HCT116 (cell line): ENCODE measurements around the gene ZNF322. TPM values are rescaled to one million over a fixed set of nuclear protein-coding genes. Genes with fewer than 3 reads are reported as not detected.

Experiments
- ATAC-seq: fragments of 200-7000 bp; cut with Tn5 transposase; 2 replicates; pipeline ENCODE4 v1.9.1; 2020; ENCODE audit warnings: mild to moderate bottlenecking, moderate library complexity
- BruUV-seq: library from RNA; stranded (reverse); fragments of 400-500 nt; replicated peaks from 2 replicates; lab custom pipeline; 2021; lab: Mats Ljungman, UMichigan
- CTCF ChIA-PET: fragments of 300-600 bp; sonication (Branson Sonifier 250); formaldehyde crosslinking; loops from one replicate; lab custom pipeline; 2021; ENCODE audit warnings: antibody characterized with exemption; lab: Charles Lee
- POLR2A ChIA-PET: fragments of 300-600, 350-600 bp; sonication (Branson Sonifier 250); formaldehyde crosslinking; loops from one replicate; lab custom pipeline; 2021; ENCODE audit warnings: antibody characterized with exemption; lab: Charles Lee
- RAD21 ChIA-PET, 2 experiments: fragments of 300-600 bp; sonication (Branson Sonifier 250); formaldehyde crosslinking; loops; one replicate each; lab custom pipeline; 2023; ENCODE audit warnings: low total read pairs in 2 of 2; ENCODE audit not compliant: uncharacterized antibody in 2 of 2, unreplicated experiment in 2 of 2, low non-redundant PET in 1 of 2; lab: Charles Lee
- DNase-seq: peaks from one replicate; pipeline ENCODE4 v3.0.0-alpha.2; 2010; ENCODE audit warnings: low read depth, low spot score
- H2AFZ ChIP-seq: fragments of 200-600 bp; shearing (Covaris generic), sonication (generic); 2 replicates; pipeline ENCODE4 v1.6.1; 2017; ENCODE audit warnings: low read depth, mixed run types, mixed read lengths, antibody characterized with exemption, low read length; ENCODE audit not compliant: poor library complexity, severe bottlenecking
- H3K27ac ChIP-seq: 2 replicates; pipeline ENCODE4 v1.5.1; 2012; ENCODE audit warnings: low read depth, low read length
- H3K27me3 ChIP-seq: fragments of 200-600 bp; sonication (generic); 2 replicates; pipeline ENCODE4 v1.6.1; 2016; ENCODE audit warnings: mixed run types, low read length, mixed read lengths; ENCODE audit not compliant: insufficient read depth
- H3K36me3 ChIP-seq, 2 experiments: fragments of 200-500 bp in 1 of 2; fragments of 200-600 bp in 1 of 2; sonication (Bioruptor generic) in 1 of 2; sonication (generic) in 1 of 2; 2 replicates each; pipeline versions ENCODE4 v1.5.1 to v1.6.1; 2014 to 2016; ENCODE audit warnings: low read length in 2 of 2, inconsistent platforms in 1 of 2, mixed read lengths in 1 of 2, mixed run types in 1 of 2; ENCODE audit not compliant: insufficient read depth in 2 of 2, control insufficient read depth in 1 of 2
- H3K4me1 ChIP-seq, 2 experiments: fragments of 200-600 bp in 1 of 2; sonication (generic) in 1 of 2; 2 replicates each; pipeline versions ENCODE4 v1.5.1 to v1.6.1; 2012 to 2017; ENCODE audit warnings: low read length in 2 of 2, inconsistent platforms in 1 of 2, mild to moderate bottlenecking in 1 of 2, mixed read lengths in 1 of 2, mixed run types in 1 of 2, moderate library complexity in 1 of 2; ENCODE audit not compliant: insufficient read depth in 2 of 2, control insufficient read depth in 1 of 2
- H3K4me2 ChIP-seq: fragments of 200-600 bp; sonication (generic); 2 replicates; pipeline ENCODE4 v1.6.1; 2017; ENCODE audit warnings: mixed run types, low read length, mixed read lengths
- H3K4me3 ChIP-seq, 2 experiments: fragments of 200-600 bp in 1 of 2; sonication (generic) in 1 of 2; replicated peaks in 1 of 2; 2 replicates each; pipeline ENCODE4 v1.5.1; 2011 to 2016; ENCODE audit warnings: low read length in 2 of 2, control low read depth in 1 of 2, low read depth in 1 of 2, mild to moderate bottlenecking in 1 of 2, mixed read lengths in 1 of 2, mixed run types in 1 of 2
- H3K79me2 ChIP-seq: fragments of 200-600 bp; sonication (generic); 2 replicates; pipeline ENCODE4 v1.6.1; 2017; ENCODE audit warnings: mild to moderate bottlenecking, mixed run types, low read length, moderate library complexity, mixed read lengths; ENCODE audit not compliant: insufficient read depth
- H3K9ac ChIP-seq: fragments of 200-600 bp; sonication (generic); 2 replicates; pipeline ENCODE4 v1.6.1; 2016; ENCODE audit warnings: low read length, mixed read lengths
- H3K9me2 ChIP-seq: fragments of 200-600 bp; sonication (generic), shearing (Covaris generic); 2 replicates; pipeline ENCODE4 v1.6.1; 2017; ENCODE audit warnings: mixed run types, mild to moderate bottlenecking, moderate library complexity; ENCODE audit not compliant: insufficient read depth
- H3K9me3 ChIP-seq, 2 experiments: fragments of 200-500 bp in 1 of 2; fragments of 200-600 bp in 1 of 2; sonication (Bioruptor generic) in 1 of 2; sonication (generic) in 1 of 2; 2 replicates each; pipeline ENCODE4 v1.6.1; 2014 to 2017; ENCODE audit warnings: low read length in 2 of 2, mixed read lengths in 2 of 2, inconsistent platforms in 1 of 2, low read depth in 1 of 2, mild to moderate bottlenecking in 1 of 2, mixed run types in 1 of 2, moderate library complexity in 1 of 2; ENCODE audit not compliant: control insufficient read depth in 1 of 2, insufficient read depth in 1 of 2
- H4K20me1 ChIP-seq: fragments of 200-600 bp; sonication (generic), shearing (Covaris generic); 2 replicates; pipeline ENCODE4 v1.6.1; 2017; ENCODE audit warnings: mixed run types, mild to moderate bottlenecking, moderate library complexity; ENCODE audit not compliant: insufficient read depth
- CBX3 ChIP-seq: IDR thresholded peaks from 2 replicates; pipeline ENCODE4 v1.6.1; 2012; ENCODE audit warnings: low read depth
- CEBPB ChIP-seq: IDR thresholded peaks from 2 replicates; pipeline ENCODE4 v1.6.1; 2012; ENCODE audit warnings: low read depth
- EGR1 ChIP-seq: IDR thresholded peaks from 2 replicates; pipeline ENCODE4 v1.6.1; 2012; ENCODE audit warnings: low read depth
- ELF1 ChIP-seq: IDR thresholded peaks from 2 replicates; pipeline ENCODE4 v1.6.1; 2012; ENCODE audit warnings: low read depth, borderline replicate concordance
- EZH2 ChIP-seq: fragments of 200-600 bp; sonication (generic); IDR thresholded peaks from 2 replicates; pipeline ENCODE4 v1.6.1; 2017; ENCODE audit warnings: antibody characterized with exemption, mixed run types
- EZH2phosphoT487 ChIP-seq: fragments of 200-600 bp; IDR thresholded peaks from 2 replicates; pipeline ENCODE4 v1.6.1; 2018; ENCODE audit warnings: antibody characterized with exemption, borderline replicate concordance
- FOSL1 ChIP-seq: IDR thresholded peaks from 2 replicates; pipeline ENCODE4 v1.6.1; 2012; ENCODE audit warnings: low read depth
- JUND ChIP-seq: IDR thresholded peaks from 2 replicates; pipeline ENCODE4 v1.6.1; 2012
- MAX ChIP-seq: IDR thresholded peaks from 2 replicates; pipeline ENCODE4 v1.6.1; 2012
- POLR2A ChIP-seq: IDR thresholded peaks from 2 replicates; pipeline ENCODE4 v1.7.0; 2011; ENCODE audit warnings: borderline replicate concordance; ENCODE audit not compliant: insufficient read depth, insufficient read length; ENCODE audit errors: extremely low read depth
- POLR2AphosphoS5 ChIP-seq: IDR thresholded peaks from 2 replicates; pipeline ENCODE4 v1.6.1; 2011; ENCODE audit warnings: mild to moderate bottlenecking, low read depth, low read length, moderate library complexity
- RAD21 ChIP-seq: IDR thresholded peaks from 2 replicates; pipeline ENCODE4 v1.6.1; 2012; ENCODE audit warnings: low read depth, mild to moderate bottlenecking
- SIN3A ChIP-seq: IDR thresholded peaks from 2 replicates; pipeline ENCODE4 v1.6.1; 2012; ENCODE audit warnings: low read depth
- SP1 ChIP-seq: IDR thresholded peaks from 2 replicates; pipeline ENCODE4 v1.6.1; 2012; ENCODE audit warnings: low read depth
- SRF ChIP-seq: IDR thresholded peaks from 2 replicates; pipeline ENCODE4 v1.6.1; 2012; ENCODE audit warnings: low read depth
- TCF7L2 ChIP-seq: IDR thresholded peaks from 2 replicates; pipeline ENCODE4 v1.7.0; 2011; ENCODE audit warnings: borderline replicate concordance, inconsistent platforms; ENCODE audit not compliant: insufficient read depth, insufficient read length; ENCODE audit errors: extremely low read depth
- YY1 ChIP-seq: IDR thresholded peaks from 2 replicates; pipeline ENCODE4 v1.6.1; 2011; ENCODE audit warnings: low read length, low read depth, moderate library complexity, mild to moderate bottlenecking; ENCODE audit not compliant: insufficient replicate concordance; ENCODE audit errors: extremely low read depth
- ZBTB33 ChIP-seq: IDR thresholded peaks from 2 replicates; pipeline ENCODE4 v1.6.1; 2011; ENCODE audit warnings: mild to moderate bottlenecking, low read length, moderate library complexity; ENCODE audit not compliant: insufficient replicate concordance; ENCODE audit errors: extremely low read depth
- ZFX ChIP-seq: fragments of 450-650 bp; IDR thresholded peaks from 2 replicates; pipeline ENCODE4 v1.6.1; 2017
- ZNF274 ChIP-seq: fragments of 200-500 bp; sonication (Bioruptor generic); IDR thresholded peaks from 2 replicates; pipeline ENCODE4 v1.6.1; 2014; ENCODE audit warnings: mild to moderate bottlenecking, low read depth, low read length, inconsistent platforms
- intact Hi-C: fragments of 100-400 bp; cut with micrococcal nuclease; formaldehyde crosslinking; loops from 2 replicates; pipeline ENCODE4 v1.10.0; 2022
- total RNA-seq: library from RNA; stranded (reverse); gene quantifications from one replicate; pipeline ENCODE4 v1.2.1, GENCODE V29; 2021; ENCODE audit not compliant: unreplicated experiment

Gene ZNF322
- total RNA-seq, 1 experiment from 2014 or later, result 22.9 TPM

GRCh38 chr6:26623339-26623859 lies 36.1 kb downstream of the ZNF322 start:
- no peak overlapping the region for H3K9ac ChIP-seq
- H3K27me3 ChIP-seq, result no peaks in the 10 kb centered on the region
- no peak overlapping the region for H3K4me3 ChIP-seq
- DNase-seq (no peak), ATAC-seq (no peak)
- CTCF ChIA-PET, result no interaction called here
- TF ChIP-seq CEBPB (no peak), RAD21 (no peak), ZNF274 (no peak)
- intact Hi-C loops, result no loop called here
- RAD21 ChIA-PET, result no interaction called here
- no peak overlapping the region for H3K4me2 ChIP-seq
- H3K27ac ChIP-seq, result no peak overlapping the region
- no peaks in the 10 kb centered on the region; a peak in 1 of 4 replicates for H3K9me3 ChIP-seq
- H4K20me1 ChIP-seq, result no peaks in the 10 kb centered on the region
- no TSS peak for BruUV-seq
- no peaks in the 10 kb centered on the region for H3K9me2 ChIP-seq
- POLR2A ChIA-PET, result no interaction called here
- H3K36me3 ChIP-seq, result no peaks in the 10 kb centered on the region
- H2AFZ ChIP-seq, result no peak overlapping the region
- H3K79me2 ChIP-seq, result no peaks in the 10 kb centered on the region
- no peaks in the 10 kb centered on the region for H3K4me1 ChIP-seq

DNA sequence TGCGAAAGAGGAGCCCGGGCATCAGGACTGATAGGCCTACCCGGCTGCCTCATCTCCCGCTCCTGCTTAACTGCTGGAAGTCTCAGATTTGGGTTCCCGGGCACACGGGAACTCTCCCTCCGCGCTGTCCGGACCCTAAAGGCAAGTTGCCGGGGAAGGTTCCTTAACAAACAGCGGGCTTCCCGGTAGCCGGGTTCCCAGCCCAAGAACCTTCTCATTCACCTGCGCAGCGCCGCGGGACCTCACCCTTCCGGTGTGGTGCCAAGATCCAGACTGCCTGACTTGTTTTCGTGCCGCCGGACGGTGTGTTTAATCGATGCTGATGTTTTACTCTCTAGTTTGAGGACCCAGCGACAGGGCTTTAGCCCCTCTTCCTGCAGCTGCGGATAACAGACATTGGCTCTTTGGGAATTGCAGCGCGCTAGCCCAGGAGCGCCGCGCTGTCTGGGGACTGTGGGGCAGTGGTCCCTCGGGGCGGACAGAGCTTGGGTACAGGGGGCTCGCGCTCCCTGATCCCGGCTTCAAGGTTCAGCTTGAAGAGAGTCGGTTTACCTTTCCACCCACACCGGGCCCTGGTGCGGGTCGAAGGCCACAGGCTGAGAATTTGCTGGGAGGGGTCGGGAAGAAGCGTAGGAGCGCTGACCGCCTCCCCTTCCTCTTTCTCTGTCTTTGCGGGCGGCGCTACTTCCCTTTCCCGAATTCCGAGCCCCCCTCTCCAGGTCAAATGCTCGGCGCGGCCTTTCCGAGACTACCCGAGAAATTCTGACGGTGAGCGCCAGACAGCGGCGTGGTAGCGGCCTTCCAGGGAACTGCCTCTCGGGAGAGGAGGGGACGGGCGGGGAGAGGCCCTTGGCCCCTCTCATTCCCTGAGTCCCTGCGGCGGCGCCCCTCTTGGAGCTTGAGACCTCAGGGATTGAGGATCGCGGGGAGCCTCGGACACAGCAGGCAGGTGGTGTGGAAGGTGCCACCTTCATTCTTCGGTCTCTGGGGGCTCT lies 45.6 kb downstream of the ZNF322 start:
- BruUV-seq, result no TSS peak
- ChIA-PET RAD21 (no interaction called here), POLR2A (no interaction called here), CTCF (no interaction called here)
- H3K9ac ChIP-seq, result no peak overlapping the region
- intact Hi-C loops, result no loop called here
- DNase-seq (no peak), ATAC-seq (no peak)
- no peaks in the 10 kb centered on the region for H4K20me1 ChIP-seq
- H3K9me2 ChIP-seq, result peaks cover 4% of the 10 kb centered on the region; the same call in 1 of the 2 replicates
- no peak overlapping the region for H3K4me2 ChIP-seq
- H2AFZ ChIP-seq, result no peak overlapping the region
- H3K27ac ChIP-seq, result no peak overlapping the region
- no peaks in the 10 kb centered on the region for H3K4me1 ChIP-seq
- no peaks in the 10 kb centered on the region for H3K27me3 ChIP-seq
- H3K79me2 ChIP-seq, result no peaks in the 10 kb centered on the region
- H3K4me3 ChIP-seq, result no peak overlapping the region
- H3K36me3 ChIP-seq, result no peaks in the 10 kb centered on the region
- no peaks in the 10 kb centered on the region for H3K9me3 ChIP-seq
- TF ChIP-seq ELF1, result no peak
- no peak for TF ChIP-seq EZH2phosphoT487
- TF ChIP-seq YY1, result no peak
- no peak for TF ChIP-seq MAX
- no peak for TF ChIP-seq ZBTB33
- TF ChIP-seq POLR2A, result no peak
- TF ChIP-seq EGR1, result no peak
- no peak for TF ChIP-seq EZH2
- TF ChIP-seq JUND, result no peak
- TF ChIP-seq FOSL1, result no peak
- TF ChIP-seq TCF7L2, result no peak
- TF ChIP-seq RAD21, result no peak
- no peak for TF ChIP-seq CBX3
- no peak for TF ChIP-seq POLR2AphosphoS5
- no peak for TF ChIP-seq ZFX
- no peak for TF ChIP-seq SRF
- TF ChIP-seq SIN3A, result no peak
- no peak for TF ChIP-seq SP1
